Activated CD8-positive, alpha-beta memory T cell treated with anti-CD3 and anti-CD28 coated beads, Interleukin-2, amount 50 U/mL, for 4 hours (primary cell): ENCODE results near the gene ISY1.
"Not testable (repeated sequence)": the region's sequence is repeated elsewhere in the genome, so short reads cannot be mapped to it uniquely, and the experiment has no call there.

Experiments
- DNase-seq: peaks from one replicate; pipeline ENCODE4 v3.0.0-alpha.2; 2020

The ISY1 gene

GRCh38 chr3:129160891-129161859 lies at the start of gene ISY1:
Gene ISY1 (minus strand): TSS chr3:129161063. CDS start chr3:129160975, 88 bp downstream.
- peak; percentile 84 for DNase-seq

- no peak for DNase-seq
Observed at GRCh38 chr3:129207479-129207878, 46.6 kb upstream of the ISY1 start.

GRCh38 chr3:129205109-129205832 lies 44.4 kb upstream of the ISY1 start:
- no peak for DNase-seq

GRCh38 chr3:129204473-129204872 lies 43.6 kb upstream of the ISY1 start:
- no peak for DNase-seq

- no peak for DNase-seq
Observed at GRCh38 chr3:129199366-129199765, 38.5 kb upstream of the ISY1 start.

- no peak for DNase-seq
Observed at GRCh38 chr3:129197321-129197720, 36.5 kb upstream of the ISY1 start.

GRCh38 chr3:129196601-129197000 lies 35.7 kb upstream of the ISY1 start:
- no peak for DNase-seq

GRCh38 chr3:129195731-129196256 lies 34.9 kb upstream of the ISY1 start:
- DNase-seq = no peak

- not testable (repeated sequence) for DNase-seq
Observed at GRCh38 chr3:129189793-129190192, 28.9 kb upstream of the ISY1 start.

GRCh38 chr3:129187857-129188256 lies 27.0 kb upstream of the ISY1 start:
- DNase-seq = no peak

- DNase-seq = no peak
Observed at GRCh38 chr3:129185783-129186182, 24.9 kb upstream of the ISY1 start.

- DNase-seq = not testable (repeated sequence)
Observed at GRCh38 chr3:129184784-129185542, 24.1 kb upstream of the ISY1 start.

- no peak for DNase-seq
Observed at GRCh38 chr3:129184396-129184657, 23.5 kb upstream of the ISY1 start.

- DNase-seq = peak; percentile 93
Observed at GRCh38 chr3:129183569-129184395, 22.9 kb upstream of the ISY1 start, which contains the start of gene CNBP. Gene CNBP (minus strand): TSS chr3:129183896. CDS start chr3:129171757, 12,139 bp downstream.

GRCh38 chr3:129182390-129183185 lies 21.7 kb upstream of the ISY1 start:
- no peak for DNase-seq

- DNase-seq = no peak
Observed at GRCh38 chr3:129181819-129182218, 21.0 kb upstream of the ISY1 start.

GRCh38 chr3:129180461-129180860 lies 19.6 kb upstream of the ISY1 start:
- no peak for DNase-seq

- no peak for DNase-seq
Observed at GRCh38 chr3:129176051-129176450, 15.2 kb upstream of the ISY1 start.

GRCh38 chr3:129173725-129174124 lies 12.9 kb upstream of the ISY1 start:
- no peak for DNase-seq

GRCh38 chr3:129173206-129173605 lies 12.3 kb upstream of the ISY1 start:
- DNase-seq = no peak
